HG02970 (cell line): ENCODE data around the gene YBX2.

ENCODE experiments used
- ATAC-seq: cut with Tn5 transposase; IDR thresholded peaks from one replicate; pipeline ENCODE4 v1.9.1; 2021; ENCODE audit warnings: mild to moderate bottlenecking, moderate library complexity, moderate number of reproducible peaks; ENCODE audit not compliant: unreplicated experiment, low FRiP score

YBX2 gene

GRCh38 chr17:7323731-7324437 is 29.4 kb upstream of the YBX2 start:
- no peak for ATAC-seq

GRCh38 chr17:7322520-7323194 is 28.2 kb upstream of the YBX2 start:
- no peak for ATAC-seq

- ATAC-seq = no peak
These were observed 27.0 kb upstream of the YBX2 start for GRCh38 chr17:7321466-7321865.

- ATAC-seq = no peak
These were observed 23.9 kb upstream of the YBX2 start for GRCh38 chr17:7318121-7318860.

GRCh38 chr17:7317161-7317803 is 22.8 kb upstream of the YBX2 start:
- no peak for ATAC-seq

GRCh38 chr17:7315570-7316235 is 21.3 kb upstream of the YBX2 start:
- no peak for ATAC-seq

- ATAC-seq = peak; percentile 66
These were observed 20.5 kb upstream of the YBX2 start, which contains the start of gene GPS2 for GRCh38 chr17:7314719-7315569. TSS of gene GPS2 (minus strand) at chr17:7315360. CDS start at chr17:7315052, 308 bp downstream.

- ATAC-seq = no peak
These were observed 19.7 kb upstream of the YBX2 start for GRCh38 chr17:7313890-7314718.

GRCh38 chr17:7313088-7313889 is 18.9 kb upstream of the YBX2 start:
- no peak for ATAC-seq

- ATAC-seq = no peak
These were observed 18.1 kb upstream of the YBX2 start for GRCh38 chr17:7312432-7313087.

GRCh38 chr17:7311110-7311705 is 16.8 kb upstream of the YBX2 start:
- no peak for ATAC-seq

GRCh38 chr17:7309628-7310027 is 15.2 kb upstream of the YBX2 start:
- no peak for ATAC-seq

GRCh38 chr17:7308625-7309433 is 14.4 kb upstream of the YBX2 start:
- no peak for ATAC-seq

GRCh38 chr17:7307686-7308624 is 13.5 kb upstream of the YBX2 start:
- peak; percentile 1 for ATAC-seq
